ENCODE results near the gene C11orf21. TPM values are rescaled to one million over a fixed set of nuclear protein-coding genes. Genes with fewer than 3 reads are reported as not detected.

The C11orf21 gene
- total and polyA plus RNA-seq, 9 of the 15 experiments (the other 6 are each of a cell fraction or from before 2014, with no cell fraction given): 0.10 to 2.6 (median 2.0) TPM

DNA sequence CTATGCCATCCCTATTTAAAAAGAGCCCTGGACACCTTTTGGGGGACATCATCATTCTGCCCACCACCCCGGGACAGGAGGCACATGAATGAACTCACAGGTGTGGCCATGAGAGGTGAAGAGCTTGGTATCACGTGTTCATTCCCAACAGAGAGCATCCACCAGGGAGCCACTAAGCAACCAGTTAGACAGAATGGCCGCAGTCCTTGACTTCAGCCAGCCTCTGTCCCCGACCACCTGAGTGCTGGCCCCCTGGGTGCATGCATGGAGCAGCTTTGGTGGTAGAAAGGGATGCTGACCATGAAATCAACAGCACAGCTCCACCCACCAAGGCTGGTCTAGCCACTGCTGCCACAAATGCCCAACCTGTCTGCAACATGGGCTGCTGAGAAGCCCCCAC is 44.3 kb upstream of the C11orf21 start:
- ATAC-seq: no peak
- no peak for FAIRE-seq
- no peak overlapping the region for H2AFZ ChIP-seq (ENCODE audit: low read depth, low read length)
- no peaks in the 10 kb centered on the region for H3K79me2 ChIP-seq (ENCODE audit: control insufficient read depth, insufficient read depth, low read length)
- CTCF ChIA-PET (ENCODE audit: low intra/inter-chr PET ratio): no interaction called here
- DNase-seq (ENCODE audit: extremely low read depth in 1 of 4, low spot score in 3 of 4): no peak
- H3K9ac ChIP-seq (ENCODE audit: insufficient read depth in 1 of 2, low read depth in 2 of 2, low read length in 2 of 2): no peak overlapping the region
- no peaks in the 10 kb centered on the region for H3K36me3 ChIP-seq (ENCODE audit: control insufficient read depth, insufficient read depth, low read length)
- in situ Hi-C loops (cut with MboI): no loop called here
- no peak for TF ChIP-seq ZNF431 (CRISPR knock-in tag; IDR thresholded peaks at IDR 0.05)
- no peak for TF ChIP-seq ESRRB (CRISPR knock-in tag; IDR thresholded peaks at IDR 0.05; ENCODE audit: borderline replicate concordance)
- no peak overlapping the region for H3K4me3 ChIP-seq
- BruUV-seq (replicated peaks): no TSS peak
- no peaks in the 10 kb centered on the region for H3K9me1 ChIP-seq (ENCODE audit: control insufficient read depth, insufficient read depth, low read length)
- no peaks in the 10 kb centered on the region for H3K9me3 ChIP-seq (replicated peaks; ENCODE audit: control insufficient read depth, insufficient read depth, low read depth, low read length)
- intact Hi-C loops (cut with micrococcal nuclease): no loop called here
- H3K27ac ChIP-seq (ENCODE audit: extremely low read depth, low read depth, low read length): no peak overlapping the region
- 0% methylated on average over 4 of the region's 4 CpGs for WGBS (ENCODE audit: insufficient coverage, low coverage, missing lambda C conversion rate)
- H3K27me3 ChIP-seq (ENCODE audit: control insufficient read depth in 2 of 2, insufficient read depth in 2 of 2, low read length in 2 of 2): peaks cover under 1 to 36% of the 10 kb centered on the region in 2 experiments; a peak in 4 of 5 replicates
- H4K20me1 ChIP-seq (replicated peaks; ENCODE audit: control insufficient read depth, insufficient read depth, low read length): no peaks in the 10 kb centered on the region
- POLR2A ChIA-PET: interaction anchor here (0.6 kb wide), 2 partner anchors 27 to 59 kb away, joined by 3 read pairs; no protein-coding TSS in a partner anchor
- H3K4me1 ChIP-seq (replicated peaks in 1 of 2; ENCODE audit: control insufficient read depth in 2 of 2, insufficient read depth in 2 of 2, low read length in 2 of 2): no peaks in the 10 kb centered on the region
- no peak overlapping the region for H3K4me2 ChIP-seq (ENCODE audit: insufficient read depth, low read length)

DNA sequence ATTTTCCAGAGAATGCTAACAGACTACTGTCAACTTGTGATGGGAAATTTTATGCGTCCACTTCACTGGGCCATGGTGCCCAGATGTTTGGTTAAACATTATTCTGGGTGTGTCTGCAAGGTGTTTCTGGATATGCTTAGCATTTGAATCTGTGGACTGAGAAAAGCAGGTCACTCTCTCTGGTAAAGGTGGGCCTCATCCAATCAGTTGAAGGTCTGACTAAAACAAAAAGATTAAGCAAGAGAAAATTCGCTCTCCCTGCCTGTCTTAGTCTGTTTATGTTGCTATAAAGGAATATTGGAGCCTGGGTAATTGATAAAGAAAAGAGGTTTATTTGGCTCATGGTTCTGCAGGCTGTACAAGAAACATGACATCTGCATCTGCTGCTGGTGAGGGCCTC is 43.3 kb upstream of the C11orf21 start:
- Histone ChIP-seq H2AFZ (ENCODE audit: low read depth, low read length) (no peak overlapping the region), H3K27ac (ENCODE audit: extremely low read depth, low read depth, low read length) (no peak overlapping the region), H3K27me3 (ENCODE audit: control insufficient read depth in 2 of 2, insufficient read depth in 2 of 2, low read length in 2 of 2) (peaks cover 6 to 41% of the 10 kb centered on the region in 2 experiments), H4K20me1 (replicated peaks; ENCODE audit: control insufficient read depth, insufficient read depth, low read length) (no peaks in the 10 kb centered on the region), H3K4me1 (replicated peaks in 1 of 2; ENCODE audit: control insufficient read depth in 2 of 2, insufficient read depth in 2 of 2, low read length in 2 of 2) (no peaks in the 10 kb centered on the region), H3K4me2 (ENCODE audit: insufficient read depth, low read length) (no peak overlapping the region), H3K36me3 (ENCODE audit: control insufficient read depth, insufficient read depth, low read length) (no peaks in the 10 kb centered on the region), H3K79me2 (ENCODE audit: control insufficient read depth, insufficient read depth, low read length) (no peaks in the 10 kb centered on the region), H3K9me3 (replicated peaks; ENCODE audit: control insufficient read depth, insufficient read depth, low read depth, low read length) (no peaks in the 10 kb centered on the region), H3K9me1 (ENCODE audit: control insufficient read depth, insufficient read depth, low read length) (no peaks in the 10 kb centered on the region), H3K4me3 (no peak overlapping the region), H3K9ac (ENCODE audit: insufficient read depth in 1 of 2, low read depth in 2 of 2, low read length in 2 of 2) (no peak overlapping the region)
- ChIA-PET POLR2A (no interaction called here), CTCF (ENCODE audit: low intra/inter-chr PET ratio) (no interaction called here)
- in situ Hi-C loops (cut with MboI) (no loop called here), intact Hi-C loops (cut with micrococcal nuclease) (no loop called here)
- DNase-seq (ENCODE audit: extremely low read depth in 1 of 4, low spot score in 3 of 4): no peak
- WGBS (ENCODE audit: insufficient coverage, low coverage, missing lambda C conversion rate): 0% methylated on average over 2 of the region's 2 CpGs
- no peak for ATAC-seq
- BruUV-seq (replicated peaks): no TSS peak
- TF ChIP-seq NFIX (CRISPR knock-in tag; IDR thresholded peaks at IDR 0.05; ENCODE audit: low read depth): no peak
- TF ChIP-seq ZNF134 (CRISPR knock-in tag; conservative IDR thresholded peaks at IDR 0.05): peak; percentile 94
- no peak for TF ChIP-seq POLR3G (IDR thresholded peaks at IDR 0.05; ENCODE audit: extremely low read depth, insufficient read length, insufficient replicate concordance)
- no peak for FAIRE-seq

Data from K562 (cell line).